Measurements from ENCODE around the gene GRK4. TPM values are rescaled to one million over a fixed set of nuclear protein-coding genes. Genes with fewer than 3 reads are reported as not detected.

The GRK4 gene
- total and polyA plus RNA-seq, 10 of the 15 experiments (the other 5 are each of a cell fraction or from before 2014, with no cell fraction given) = 1.1 to 4.0 (median 2.5) TPM

GRCh38 chr4:2963175-2963965 is at the start of gene GRK4, which contains the start of gene NOP14 (continued):
- TF ChIP-seq ZNF592 (IDR thresholded peaks at IDR 0.05) = no peak
- no peak for TF ChIP-seq CHD1 (IDR thresholded peaks at IDR 0.05; ENCODE audit: low read depth, low read length)
- TF ChIP-seq NFYA (IDR thresholded peaks at IDR 0.05; ENCODE audit: borderline replicate concordance, low read depth, low read length) = no peak
- TF ChIP-seq TAF1 (IDR thresholded peaks at IDR 0.05; ENCODE audit: borderline replicate concordance, low read depth, low read length) = peak; percentile 72; the same call in 1 of the 2 replicates
- peak; percentile 55; the same call in 1 of the 2 replicates for TF ChIP-seq PML (IDR thresholded peaks at IDR 0.05; ENCODE audit: low read length)
- TF ChIP-seq SKIL (IDR thresholded peaks at IDR 0.05; ENCODE audit: low read depth, poor library complexity, severe bottlenecking) = no peak
- peak; percentile 28 for TF ChIP-seq PBX3 (IDR thresholded peaks at IDR 0.05; ENCODE audit: insufficient replicate concordance, low read depth, low read length)
- peak; percentile 62 for TF ChIP-seq RUNX3 (IDR thresholded peaks at IDR 0.05; ENCODE audit: low read length)
- no peak; the same call in 1 of the 2 replicates for TF ChIP-seq ELK1 (IDR thresholded peaks at IDR 0.05; ENCODE audit: low read depth, low read length)
